WERI-Rb-1 (cell line): ENCODE results near the gene SIAE.

Experiments
- DNase-seq: peaks from one replicate; pipeline ENCODE4 v3.0.0-alpha.2; 2020
- H3K27ac ChIP-seq: fragments of 250-450 bp; sonication (Bioruptor Pico); 2 replicates; pipeline ENCODE4 v1.5.1; 2020; ENCODE audit warnings: mild to moderate bottlenecking, moderate library complexity
- H3K27me3 ChIP-seq: fragments of 250-450 bp; sonication (Bioruptor Pico); 2 replicates; pipeline ENCODE4 v1.5.1; 2021; ENCODE audit warnings: mild to moderate bottlenecking, low read depth, moderate library complexity; ENCODE audit not compliant: insufficient read depth, severe bottlenecking
- H3K36me3 ChIP-seq: fragments of 250-450 bp; sonication (Bioruptor Pico); 2 replicates; pipeline ENCODE4 v1.5.1; 2020; ENCODE audit warnings: mild to moderate bottlenecking, moderate library complexity
- H3K4me3 ChIP-seq: 2 replicates; pipeline ENCODE4 v1.5.1; 2011; ENCODE audit warnings: low read depth, mild to moderate bottlenecking, control low read depth, low read length
- H3K9me3 ChIP-seq: fragments of 250-450 bp; sonication (Bioruptor Pico); 2 replicates; pipeline ENCODE4 v1.5.1; 2021; ENCODE audit warnings: mild to moderate bottlenecking, moderate library complexity; ENCODE audit not compliant: severe bottlenecking
- TF ChIP-seq, protein P1 (sequence below): IDR thresholded peaks from 2 replicates; pipeline ENCODE4 v1.5.1; 2011; ENCODE audit warnings: low read depth, mild to moderate bottlenecking, control low read depth, inconsistent platforms, low read length

The SIAE gene, protein sequence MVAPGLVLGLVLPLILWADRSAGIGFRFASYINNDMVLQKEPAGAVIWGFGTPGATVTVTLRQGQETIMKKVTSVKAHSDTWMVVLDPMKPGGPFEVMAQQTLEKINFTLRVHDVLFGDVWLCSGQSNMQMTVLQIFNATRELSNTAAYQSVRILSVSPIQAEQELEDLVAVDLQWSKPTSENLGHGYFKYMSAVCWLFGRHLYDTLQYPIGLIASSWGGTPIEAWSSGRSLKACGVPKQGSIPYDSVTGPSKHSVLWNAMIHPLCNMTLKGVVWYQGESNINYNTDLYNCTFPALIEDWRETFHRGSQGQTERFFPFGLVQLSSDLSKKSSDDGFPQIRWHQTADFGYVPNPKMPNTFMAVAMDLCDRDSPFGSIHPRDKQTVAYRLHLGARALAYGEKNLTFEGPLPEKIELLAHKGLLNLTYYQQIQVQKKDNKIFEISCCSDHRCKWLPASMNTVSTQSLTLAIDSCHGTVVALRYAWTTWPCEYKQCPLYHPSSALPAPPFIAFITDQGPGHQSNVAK

DNA sequence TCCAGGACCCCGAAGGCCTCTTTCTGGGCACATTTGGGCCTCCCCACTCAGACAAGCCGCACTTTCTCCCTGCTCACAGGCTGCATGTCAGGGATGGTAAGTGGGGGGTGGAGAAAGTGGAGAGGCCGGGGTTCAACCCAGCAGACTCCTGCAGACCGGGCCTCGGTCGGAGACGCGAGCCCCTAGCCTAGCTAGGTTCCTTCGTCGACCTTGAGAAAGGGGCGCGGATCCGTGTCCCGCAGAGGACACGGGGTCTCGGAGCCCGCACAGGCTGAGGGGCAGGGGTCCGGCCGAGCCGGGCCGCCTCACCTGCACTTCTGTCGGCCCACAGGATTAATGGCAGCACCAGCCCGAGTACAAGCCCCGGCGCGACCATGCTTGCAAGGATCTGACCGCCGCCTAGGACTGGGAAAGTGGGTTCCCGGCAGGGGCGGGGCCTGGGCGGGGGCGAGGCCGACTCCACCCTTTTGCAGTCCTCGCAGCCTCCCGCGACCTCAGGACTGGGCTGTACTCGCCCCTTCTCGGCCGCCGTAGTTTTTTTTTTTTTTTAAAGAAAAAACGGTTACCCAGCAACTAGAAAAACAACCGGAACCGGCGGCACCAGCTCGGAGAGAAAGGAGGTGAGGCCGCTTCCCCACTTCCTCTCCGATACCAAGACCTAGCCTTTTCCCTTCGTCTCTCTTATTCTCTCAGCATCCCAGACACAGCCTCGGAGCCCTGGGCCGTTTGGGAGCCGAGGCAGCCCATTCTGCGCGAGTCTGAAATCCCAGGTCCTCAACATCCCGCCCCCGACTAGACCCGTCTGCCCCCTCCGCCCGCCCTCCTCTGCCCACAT is at the start of gene SIAE, which contains the start of gene SPA17:
TSS of gene SIAE (minus strand) at position 407 of the 835 bp plus-strand sequence. CDS start at position 376, 31 bp downstream.
TSS of gene SPA17 (plus strand) at position 572 of the 835 bp plus-strand sequence. CDS start 1,361 bp downstream, outside the sequence.
- TF ChIP-seq, protein P1, sequence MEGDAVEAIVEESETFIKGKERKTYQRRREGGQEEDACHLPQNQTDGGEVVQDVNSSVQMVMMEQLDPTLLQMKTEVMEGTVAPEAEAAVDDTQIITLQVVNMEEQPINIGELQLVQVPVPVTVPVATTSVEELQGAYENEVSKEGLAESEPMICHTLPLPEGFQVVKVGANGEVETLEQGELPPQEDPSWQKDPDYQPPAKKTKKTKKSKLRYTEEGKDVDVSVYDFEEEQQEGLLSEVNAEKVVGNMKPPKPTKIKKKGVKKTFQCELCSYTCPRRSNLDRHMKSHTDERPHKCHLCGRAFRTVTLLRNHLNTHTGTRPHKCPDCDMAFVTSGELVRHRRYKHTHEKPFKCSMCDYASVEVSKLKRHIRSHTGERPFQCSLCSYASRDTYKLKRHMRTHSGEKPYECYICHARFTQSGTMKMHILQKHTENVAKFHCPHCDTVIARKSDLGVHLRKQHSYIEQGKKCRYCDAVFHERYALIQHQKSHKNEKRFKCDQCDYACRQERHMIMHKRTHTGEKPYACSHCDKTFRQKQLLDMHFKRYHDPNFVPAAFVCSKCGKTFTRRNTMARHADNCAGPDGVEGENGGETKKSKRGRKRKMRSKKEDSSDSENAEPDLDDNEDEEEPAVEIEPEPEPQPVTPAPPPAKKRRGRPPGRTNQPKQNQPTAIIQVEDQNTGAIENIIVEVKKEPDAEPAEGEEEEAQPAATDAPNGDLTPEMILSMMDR, result no peak
- H3K9me3 ChIP-seq, result no peaks in the 10 kb centered on the region
- H3K27me3 ChIP-seq, result no peaks in the 10 kb centered on the region
- peak within 1 kb of the TSS; percentile 49 for H3K4me3 ChIP-seq
- peak within 1 kb of the TSS; percentile 68 for H3K27ac ChIP-seq
- peak; percentile 96 for DNase-seq
- no peaks in the 10 kb centered on the region; the same call in 1 of the 2 replicates for H3K36me3 ChIP-seq

DNA sequence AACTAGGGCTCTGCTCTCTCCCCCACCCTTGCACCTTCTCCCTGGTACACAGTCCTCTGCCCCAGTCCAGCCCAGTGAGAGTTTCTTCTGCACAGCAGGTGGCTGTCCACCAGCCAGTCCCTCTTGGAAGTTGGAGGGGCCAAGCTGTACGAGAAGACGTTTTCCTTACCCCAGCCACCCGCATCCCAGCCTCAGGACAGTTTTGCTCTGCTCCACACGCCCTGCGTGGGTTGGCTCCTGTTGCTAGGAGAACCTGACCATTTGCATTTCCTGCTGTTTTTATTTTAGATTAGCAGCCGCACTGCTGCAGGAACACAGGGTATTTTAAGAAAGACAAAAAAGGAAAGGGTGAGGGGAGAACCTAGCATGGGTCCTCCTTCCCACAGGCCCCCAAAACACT is 48.6 kb upstream of the SIAE start:
- TF ChIP-seq, protein P1, result no peak
- no peak for DNase-seq
- H3K4me3 ChIP-seq, result no peak overlapping the region
- H3K27me3 ChIP-seq, result no peaks in the 10 kb centered on the region
- H3K9me3 ChIP-seq, result no peaks in the 10 kb centered on the region
- no peaks in the 10 kb centered on the region for H3K36me3 ChIP-seq
- no peak overlapping the region for H3K27ac ChIP-seq

DNA sequence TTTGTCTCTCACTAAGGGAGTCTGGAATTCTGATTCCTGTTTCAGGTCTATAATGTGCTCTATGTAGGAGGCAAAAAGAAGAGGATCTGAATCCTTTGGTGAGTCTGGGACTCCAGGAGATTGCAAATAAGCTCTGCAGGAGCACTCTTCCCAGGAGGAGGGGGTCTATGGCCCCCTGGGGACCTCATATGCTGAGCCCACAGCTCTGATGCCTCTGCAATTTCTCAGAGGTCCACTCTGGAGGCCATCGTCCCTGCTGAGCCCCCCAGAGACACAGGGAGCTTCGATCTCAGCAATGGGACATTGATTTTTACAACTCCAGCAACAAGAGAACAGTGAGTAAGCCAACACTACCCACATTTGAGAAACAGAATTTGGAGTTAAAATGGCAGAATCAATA is 46.0 kb upstream of the SIAE start:
- Histone ChIP-seq H3K27me3 (no peaks in the 10 kb centered on the region), H3K4me3 (no peak overlapping the region), H3K27ac (no peak overlapping the region), H3K9me3 (no peaks in the 10 kb centered on the region), H3K36me3 (no peaks in the 10 kb centered on the region)
- TF ChIP-seq, protein P1, result no peak
- no peak for DNase-seq

DNA sequence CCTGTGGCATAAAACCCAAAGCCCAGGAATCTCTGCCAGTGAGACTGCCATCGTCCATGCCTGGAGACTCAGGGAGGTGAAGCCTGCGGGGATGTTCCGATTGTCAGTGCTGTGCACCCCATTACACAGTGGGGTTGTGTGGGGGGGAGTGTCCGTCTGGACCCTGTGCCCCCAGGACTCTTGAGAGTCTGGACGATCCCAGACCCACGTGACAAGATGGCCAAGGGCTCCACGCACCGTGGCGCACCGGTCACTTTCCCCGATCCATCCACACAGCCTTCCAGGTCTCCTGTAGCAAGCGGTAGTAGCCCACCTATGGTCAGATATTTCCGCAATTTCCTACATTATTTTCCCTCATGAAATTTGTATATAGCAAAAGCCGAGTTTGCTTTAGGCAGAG is 45.3 kb upstream of the SIAE start:
- peak overlapping the region; percentile 42; the same call in 1 of the 2 replicates for H3K4me3 ChIP-seq
- no peaks in the 10 kb centered on the region for H3K27me3 ChIP-seq
- no peak overlapping the region for H3K27ac ChIP-seq
- no peaks in the 10 kb centered on the region for H3K36me3 ChIP-seq
- TF ChIP-seq, protein P1, result no peak
- DNase-seq, result no peak
- no peaks in the 10 kb centered on the region for H3K9me3 ChIP-seq

DNA sequence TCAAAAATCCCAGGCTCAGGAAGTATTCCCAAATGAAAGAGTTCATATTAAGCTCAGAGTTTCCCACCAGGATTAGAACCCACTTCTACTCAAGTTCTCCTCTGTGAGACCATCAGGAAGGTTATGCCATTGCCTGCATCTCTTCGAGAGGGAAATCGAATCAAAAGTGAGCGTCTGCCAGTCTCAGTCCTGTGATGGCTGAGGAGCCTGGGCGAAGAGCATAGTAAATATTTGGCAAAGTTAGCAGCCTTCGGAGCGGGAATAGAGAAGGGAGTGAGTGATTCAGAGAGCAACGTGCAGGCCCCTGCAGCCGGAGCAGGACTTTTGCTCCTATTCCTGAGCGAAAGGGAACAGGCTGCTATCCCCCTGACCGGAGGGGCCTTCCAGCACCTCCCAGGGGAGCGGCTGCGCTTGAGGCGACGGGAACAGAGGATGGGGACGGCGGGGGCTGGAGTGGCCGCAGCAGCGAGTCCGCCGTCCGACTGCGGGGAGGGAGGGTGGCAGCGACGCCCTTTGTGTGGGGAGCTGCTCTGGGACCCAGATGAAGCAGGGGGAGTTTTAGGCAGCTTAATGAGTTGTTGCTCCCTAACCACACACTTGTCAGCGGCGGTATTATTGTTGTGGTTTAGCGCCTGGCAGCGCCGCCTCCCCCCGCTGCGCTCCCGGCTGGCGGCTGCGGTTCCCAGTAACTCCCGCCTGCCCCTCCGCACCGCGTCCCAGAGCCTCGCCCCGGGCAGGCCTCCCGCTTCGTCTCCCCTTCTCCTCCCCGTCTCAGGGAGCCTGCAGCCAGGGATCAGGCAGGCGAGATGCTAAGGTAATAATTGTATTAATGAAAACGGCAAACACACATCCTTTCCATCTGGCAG is 44.5 kb upstream of the SIAE start:
- H3K27ac ChIP-seq, result no peak overlapping the region
- H3K36me3 ChIP-seq, result no peaks in the 10 kb centered on the region
- H3K9me3 ChIP-seq, result no peaks in the 10 kb centered on the region
- DNase-seq, result peak; percentile 22
- H3K4me3 ChIP-seq, result peak overlapping the region; percentile 42
- H3K27me3 ChIP-seq, result no peaks in the 10 kb centered on the region
- TF ChIP-seq, protein P1, result no peak
